Measurements from ENCODE around the gene SCUBE2.
A peak's percentile ranks its signal among the peaks of the same experiment; 100 is the strongest.

SCUBE2 gene

DNA sequence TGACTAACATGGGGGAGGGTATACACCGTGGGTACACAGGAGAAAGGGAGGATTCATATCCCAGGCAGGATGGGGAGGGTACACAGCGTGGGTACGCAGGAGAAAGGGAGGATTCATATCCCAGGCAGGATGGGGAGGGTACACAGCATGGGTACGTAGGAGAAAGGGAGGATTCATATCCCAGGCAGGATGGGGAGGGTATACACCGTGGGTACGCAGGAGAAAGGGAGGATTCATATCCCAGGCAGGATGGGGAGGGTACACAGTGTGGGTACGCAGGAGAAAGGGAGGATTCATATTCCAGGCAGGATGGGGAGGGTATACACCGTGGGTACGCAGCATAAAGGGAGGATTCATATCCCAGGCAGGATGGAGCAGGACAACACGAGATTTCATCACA is 51.0 kb downstream of the SCUBE2 start:
- H3K36me3 ChIP-seq (ENCODE audit: insufficient read depth, low read length): no peaks in the 10 kb centered on the region
- H3K4me1 ChIP-seq (ENCODE audit: insufficient read depth, low read length): peaks cover 7% of the 10 kb centered on the region
- WGBS: 94% methylated on average over 10 of the region's 10 CpGs
- H3K4me3 ChIP-seq (ENCODE audit: low read length): no peak overlapping the region
- no peaks in the 10 kb centered on the region for H3K9me3 ChIP-seq (ENCODE audit: insufficient read depth, low read depth, low read length)
- H3K27me3 ChIP-seq (ENCODE audit: insufficient read depth, low read length): no peaks in the 10 kb centered on the region
- no peak overlapping the region for H3K9ac ChIP-seq (ENCODE audit: low read depth, low read length)
- H3K27ac ChIP-seq (ENCODE audit: low read depth, low read length): no peak overlapping the region

DNA sequence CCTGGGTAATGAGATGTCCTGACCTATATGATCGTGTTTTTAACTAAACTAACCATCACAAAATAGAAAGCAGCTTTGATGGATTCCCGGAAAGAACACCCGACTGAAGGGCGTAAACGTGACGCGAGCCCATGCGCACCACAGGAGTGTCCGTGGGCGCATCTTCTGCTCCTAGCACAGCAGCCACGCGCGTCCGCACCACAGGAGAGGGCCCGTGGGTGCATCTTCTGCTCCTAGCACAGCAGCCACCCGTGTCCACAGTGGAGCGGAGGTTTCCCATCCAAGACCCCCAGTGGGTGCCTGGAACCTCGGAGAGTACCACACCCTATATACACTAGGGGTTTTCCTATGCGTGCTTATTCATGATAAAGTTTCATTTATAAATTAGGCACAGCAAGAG is 51.5 kb downstream of the SCUBE2 start:
- 95% methylated on average over 18 of the region's 19 CpGs for WGBS
- no peak overlapping the region for H3K9ac ChIP-seq (ENCODE audit: low read depth, low read length)
- no peaks in the 10 kb centered on the region for H3K36me3 ChIP-seq (ENCODE audit: insufficient read depth, low read length)
- H3K4me1 ChIP-seq (ENCODE audit: insufficient read depth, low read length): peaks cover 7% of the 10 kb centered on the region
- no peaks in the 10 kb centered on the region for H3K27me3 ChIP-seq (ENCODE audit: insufficient read depth, low read length)
- no peak overlapping the region for H3K4me3 ChIP-seq (ENCODE audit: low read length)
- no peak overlapping the region for H3K27ac ChIP-seq (ENCODE audit: low read depth, low read length)
- H3K9me3 ChIP-seq (ENCODE audit: insufficient read depth, low read depth, low read length): no peaks in the 10 kb centered on the region

DNA sequence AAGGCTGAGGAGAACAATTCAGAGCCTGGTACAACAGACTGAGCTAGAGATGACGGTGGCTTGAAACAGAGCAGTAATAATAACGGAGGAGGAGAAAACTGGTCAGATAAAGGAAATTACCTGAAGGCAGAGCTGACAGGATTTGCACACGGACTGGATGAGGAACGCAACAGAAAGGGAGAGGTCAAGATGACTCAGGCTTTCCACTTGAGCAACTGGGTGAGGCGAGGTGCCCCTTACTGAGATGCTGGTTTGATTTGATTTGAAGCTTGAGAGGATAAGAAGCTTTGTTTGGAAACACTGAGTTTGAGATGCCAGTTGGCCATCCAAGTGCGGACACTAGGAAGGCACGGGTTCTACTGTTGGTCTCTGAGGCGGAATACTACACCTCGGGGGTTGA is 52.2 kb downstream of the SCUBE2 start:
- no peaks in the 10 kb centered on the region for H3K9me3 ChIP-seq (ENCODE audit: insufficient read depth, low read depth, low read length)
- no peak overlapping the region for H3K27ac ChIP-seq (ENCODE audit: low read depth, low read length)
- H3K36me3 ChIP-seq (ENCODE audit: insufficient read depth, low read length): no peaks in the 10 kb centered on the region
- no peak overlapping the region for H3K4me3 ChIP-seq (ENCODE audit: low read length)
- H3K27me3 ChIP-seq (ENCODE audit: insufficient read depth, low read length): no peaks in the 10 kb centered on the region
- WGBS: 93% methylated on average over 9 of the region's 9 CpGs
- no peak overlapping the region for H3K9ac ChIP-seq (ENCODE audit: low read depth, low read length)
- peaks cover 7% of the 10 kb centered on the region for H3K4me1 ChIP-seq (ENCODE audit: insufficient read depth, low read length)

DNA sequence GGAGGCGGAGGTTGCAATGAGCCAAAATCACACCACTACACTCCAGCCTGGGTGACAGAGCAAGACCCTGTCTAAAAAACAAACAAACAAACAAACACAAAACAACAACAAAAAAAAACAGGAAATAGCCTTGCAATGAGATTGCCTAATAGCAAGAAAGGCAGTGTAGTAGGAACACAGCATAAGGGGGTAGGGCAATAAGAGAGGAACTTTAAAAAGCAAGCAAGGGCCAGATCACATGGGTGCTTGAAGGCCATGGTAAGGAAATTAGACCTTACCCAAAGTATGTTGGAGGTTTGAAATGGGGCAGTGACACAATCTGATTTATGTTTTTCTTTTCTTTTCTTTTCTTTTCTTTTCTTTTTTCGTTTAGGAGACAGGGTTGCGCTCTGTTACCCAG is 52.9 kb downstream of the SCUBE2 start:
- Histone ChIP-seq H3K9me3 (ENCODE audit: insufficient read depth, low read depth, low read length) (no peaks in the 10 kb centered on the region), H3K4me1 (ENCODE audit: insufficient read depth, low read length) (peaks cover 7% of the 10 kb centered on the region), H3K36me3 (ENCODE audit: insufficient read depth, low read length) (no peaks in the 10 kb centered on the region), H3K9ac (ENCODE audit: low read depth, low read length) (no peak overlapping the region), H3K4me3 (ENCODE audit: low read length) (no peak overlapping the region), H3K27ac (ENCODE audit: low read depth, low read length) (no peak overlapping the region), H3K27me3 (ENCODE audit: insufficient read depth, low read length) (no peaks in the 10 kb centered on the region)
- WGBS: 94% methylated on average over 3 of the region's 3 CpGs

DNA sequence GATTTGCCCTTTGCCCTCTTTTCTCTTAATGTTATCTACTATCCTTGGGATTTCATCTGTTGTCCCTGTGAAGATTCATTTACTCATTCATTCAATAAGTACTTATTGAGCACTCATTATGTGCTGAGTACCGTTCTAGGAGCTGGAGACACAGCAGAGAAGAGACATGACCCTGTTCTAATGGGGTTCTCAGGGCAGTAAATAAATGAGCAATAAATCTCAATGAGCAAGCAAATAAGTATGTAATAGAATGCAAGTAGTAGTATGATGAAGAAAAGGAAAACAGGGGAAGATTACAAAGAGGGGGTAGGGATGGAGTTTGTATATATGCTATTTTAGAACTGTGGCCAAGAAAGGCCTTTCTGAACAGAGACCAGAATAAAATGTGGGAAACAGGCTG is 53.4 kb downstream of the SCUBE2 start:
- WGBS: 91% methylated on average over 1 of the region's 1 CpG
- Histone ChIP-seq H3K36me3 (ENCODE audit: insufficient read depth, low read length) (no peaks in the 10 kb centered on the region), H3K4me1 (ENCODE audit: insufficient read depth, low read length) (peaks cover 7% of the 10 kb centered on the region), H3K9me3 (ENCODE audit: insufficient read depth, low read depth, low read length) (no peaks in the 10 kb centered on the region), H3K4me3 (ENCODE audit: low read length) (no peak overlapping the region), H3K27me3 (ENCODE audit: insufficient read depth, low read length) (no peaks in the 10 kb centered on the region), H3K27ac (ENCODE audit: low read depth, low read length) (no peak overlapping the region), H3K9ac (ENCODE audit: low read depth, low read length) (no peak overlapping the region)

DNA sequence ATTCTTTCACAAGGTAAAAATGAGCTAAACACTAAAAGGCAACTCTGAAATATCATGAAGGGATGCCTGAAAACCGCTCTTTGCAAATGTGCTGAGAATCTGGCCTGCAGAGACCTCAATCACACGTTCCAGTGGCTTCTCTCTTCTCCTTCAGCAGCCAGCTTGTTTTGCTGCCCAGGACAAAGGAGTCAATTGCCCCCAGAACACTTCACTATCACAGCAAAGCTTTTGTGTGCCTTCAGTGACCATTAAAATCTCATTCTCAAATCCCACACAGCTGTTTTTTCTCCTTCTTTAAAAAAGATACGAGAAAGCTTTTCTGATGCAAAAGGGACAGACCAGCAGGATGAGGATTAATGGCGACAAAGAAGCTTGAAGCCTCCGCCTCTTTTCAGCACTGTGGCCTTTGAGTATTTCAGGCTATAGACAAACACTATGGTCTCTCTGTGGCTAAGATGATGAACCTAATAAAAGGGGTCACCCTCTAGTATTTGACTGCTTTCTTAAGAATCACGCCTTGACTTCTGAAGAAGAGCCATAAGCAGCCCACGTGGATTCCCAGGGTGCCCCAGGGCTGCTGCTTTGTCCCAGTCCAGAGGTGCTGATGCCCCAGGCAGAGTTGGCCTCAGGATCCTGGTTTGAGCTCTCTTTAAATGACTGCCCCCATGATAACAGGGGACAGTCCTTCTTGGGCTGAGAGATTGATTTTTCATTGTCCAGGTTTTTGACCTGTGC is 54.2 kb downstream of the SCUBE2 start:
- 43% methylated on average over 7 of the region's 7 CpGs for WGBS
- Histone ChIP-seq H3K4me1 (ENCODE audit: insufficient read depth, low read length) (peaks cover 7% of the 10 kb centered on the region), H3K27ac (ENCODE audit: low read depth, low read length) (peak overlapping the region; percentile 70; the same call in 1 of the 2 replicates), H3K36me3 (ENCODE audit: insufficient read depth, low read length) (no peaks in the 10 kb centered on the region), H3K4me3 (ENCODE audit: low read length) (no peak overlapping the region), H3K27me3 (ENCODE audit: insufficient read depth, low read length) (no peaks in the 10 kb centered on the region), H3K9ac (ENCODE audit: low read depth, low read length) (no peak overlapping the region), H3K9me3 (ENCODE audit: insufficient read depth, low read depth, low read length) (no peaks in the 10 kb centered on the region)

DNA sequence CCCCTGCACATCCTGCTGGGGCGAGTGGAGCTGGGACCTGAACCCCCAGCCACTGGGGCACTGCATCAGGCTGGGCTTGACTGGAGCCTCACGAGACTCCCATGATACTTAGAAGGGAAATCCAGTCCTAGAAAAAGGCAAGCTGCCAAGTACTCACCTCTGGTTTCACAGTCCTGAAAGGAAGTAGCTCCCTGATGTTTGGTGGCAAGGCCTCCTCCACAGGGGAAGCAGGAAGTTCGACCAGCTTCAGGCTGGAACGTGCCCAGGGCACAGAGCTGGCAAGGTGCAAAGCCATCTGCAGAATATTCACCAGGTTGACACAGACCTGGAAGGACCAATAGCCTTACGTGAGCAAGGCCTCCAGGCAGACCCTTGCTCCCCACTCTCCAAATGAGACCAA is 60.8 kb downstream of the SCUBE2 start:
- Histone ChIP-seq H3K4me3 (ENCODE audit: low read length) (no peak overlapping the region), H3K27ac (ENCODE audit: low read depth, low read length) (no peak overlapping the region), H3K4me1 (ENCODE audit: insufficient read depth, low read length) (no peaks in the 10 kb centered on the region), H3K9me3 (ENCODE audit: insufficient read depth, low read depth, low read length) (no peaks in the 10 kb centered on the region), H3K27me3 (ENCODE audit: insufficient read depth, low read length) (no peaks in the 10 kb centered on the region), H3K9ac (ENCODE audit: low read depth, low read length) (no peak overlapping the region), H3K36me3 (ENCODE audit: insufficient read depth, low read length) (no peaks in the 10 kb centered on the region)
- WGBS: 80% methylated on average over 5 of the region's 5 CpGs

DNA sequence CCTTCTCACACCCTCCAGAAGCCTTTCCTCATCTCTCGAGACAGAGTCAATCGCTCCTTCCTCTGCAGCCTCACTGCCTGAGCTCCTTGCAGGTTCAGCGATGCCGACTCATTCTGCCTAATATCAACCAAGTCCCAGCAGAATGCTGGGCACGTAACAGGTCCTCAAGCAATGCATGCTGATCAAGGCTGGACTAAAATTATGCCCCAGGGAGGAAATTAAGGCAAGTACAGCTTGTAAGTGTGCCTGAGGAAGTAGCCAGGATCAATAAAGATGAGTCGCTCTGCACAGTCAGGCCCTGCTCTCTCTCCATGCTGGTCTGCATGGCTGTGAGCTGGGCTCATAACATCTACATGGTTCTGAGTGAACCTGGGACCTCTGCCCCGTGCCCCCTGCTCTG is 62.0 kb downstream of the SCUBE2 start:
- no peak overlapping the region for H3K9ac ChIP-seq (ENCODE audit: low read depth, low read length)
- H3K27me3 ChIP-seq (ENCODE audit: insufficient read depth, low read length): no peaks in the 10 kb centered on the region
- no peaks in the 10 kb centered on the region for H3K36me3 ChIP-seq (ENCODE audit: insufficient read depth, low read length)
- 93% methylated on average over 7 of the region's 7 CpGs for WGBS
- no peaks in the 10 kb centered on the region for H3K4me1 ChIP-seq (ENCODE audit: insufficient read depth, low read length)
- H3K9me3 ChIP-seq (ENCODE audit: insufficient read depth, low read depth, low read length): no peaks in the 10 kb centered on the region
- no peak overlapping the region for H3K4me3 ChIP-seq (ENCODE audit: low read length)
- H3K27ac ChIP-seq (ENCODE audit: low read depth, low read length): no peak overlapping the region

DNA sequence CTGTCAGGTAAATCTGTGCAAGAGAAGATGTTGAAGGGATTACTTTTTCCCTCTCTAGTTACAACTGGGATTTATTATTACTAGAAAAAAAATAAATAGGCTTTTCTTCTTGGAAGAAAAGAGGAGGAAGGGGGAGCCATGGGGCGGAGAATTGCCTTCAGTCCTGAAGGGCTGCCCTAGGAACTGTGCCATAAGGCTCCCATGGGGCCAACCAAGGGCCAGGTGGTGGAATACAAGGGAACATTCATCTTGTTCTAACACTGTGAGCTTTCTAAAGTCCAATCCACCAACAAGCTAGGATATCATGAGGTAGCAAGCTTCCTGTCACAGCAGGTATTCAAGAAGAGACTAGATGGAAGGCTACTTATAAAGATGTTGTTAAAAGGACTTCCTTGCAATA is 62.8 kb downstream of the SCUBE2 start:
- no peak overlapping the region for H3K27ac ChIP-seq (ENCODE audit: low read depth, low read length)
- no peak overlapping the region for H3K9ac ChIP-seq (ENCODE audit: low read depth, low read length)
- no peaks in the 10 kb centered on the region for H3K36me3 ChIP-seq (ENCODE audit: insufficient read depth, low read length)
- H3K4me3 ChIP-seq (ENCODE audit: low read length): no peak overlapping the region
- no peaks in the 10 kb centered on the region for H3K9me3 ChIP-seq (ENCODE audit: insufficient read depth, low read depth, low read length)
- whole genome bisulfite sequencing: 95% methylated on average over 1 of the region's 1 CpG
- no peaks in the 10 kb centered on the region for H3K27me3 ChIP-seq (ENCODE audit: insufficient read depth, low read length)
- H3K4me1 ChIP-seq (ENCODE audit: insufficient read depth, low read length): no peaks in the 10 kb centered on the region

DNA sequence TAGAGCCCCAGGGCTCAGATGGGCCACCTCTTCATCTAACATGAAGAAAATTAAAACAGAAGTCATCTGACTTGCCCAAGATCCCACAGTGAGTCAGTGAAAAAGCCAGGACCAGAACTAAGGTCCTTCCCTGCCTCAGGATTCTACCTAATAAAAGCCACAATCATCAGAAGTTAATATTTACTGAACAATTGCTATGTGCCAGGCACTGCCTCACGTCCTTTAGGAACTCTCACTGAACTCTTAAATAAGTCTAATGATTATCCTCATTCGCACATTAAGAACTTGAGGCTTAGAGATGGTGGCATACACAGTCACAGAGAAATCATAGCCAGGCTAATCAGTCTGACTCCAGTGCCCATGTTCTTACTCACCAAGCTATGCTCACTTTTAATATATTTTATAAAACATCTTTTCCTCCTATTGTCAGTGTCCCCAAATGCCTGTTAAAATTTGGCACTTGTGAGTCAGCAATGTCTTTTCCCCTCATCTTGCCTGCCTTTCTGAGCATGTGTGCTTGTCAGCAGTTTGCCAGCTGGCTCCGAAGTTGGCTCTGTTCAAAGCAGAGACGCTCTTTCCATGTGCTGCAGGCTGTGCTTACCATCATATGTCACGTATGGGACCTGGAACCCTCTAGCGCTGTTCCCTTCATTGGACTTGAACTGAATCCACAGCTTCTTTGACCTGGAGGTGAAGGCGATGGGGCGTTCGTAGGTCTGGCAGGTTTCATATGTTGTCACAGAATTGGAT is 66.1 kb downstream of the SCUBE2 start:
- no peaks in the 10 kb centered on the region for H3K27me3 ChIP-seq (ENCODE audit: insufficient read depth, low read length)
- no peak overlapping the region for H3K9ac ChIP-seq (ENCODE audit: low read depth, low read length)
- no peaks in the 10 kb centered on the region for H3K9me3 ChIP-seq (ENCODE audit: insufficient read depth, low read depth, low read length)
- no peak overlapping the region for H3K4me3 ChIP-seq (ENCODE audit: low read length)
- no peaks in the 10 kb centered on the region for H3K36me3 ChIP-seq (ENCODE audit: insufficient read depth, low read length)
- 91% methylated on average over 9 of the region's 9 CpGs for WGBS
- H3K27ac ChIP-seq (ENCODE audit: low read depth, low read length): no peak overlapping the region
- 0 out of 2 replicates have a peak, but pooled peaks cover 5% of the 10 kb centered on the region for H3K4me1 ChIP-seq (ENCODE audit: insufficient read depth, low read length)

DNA sequence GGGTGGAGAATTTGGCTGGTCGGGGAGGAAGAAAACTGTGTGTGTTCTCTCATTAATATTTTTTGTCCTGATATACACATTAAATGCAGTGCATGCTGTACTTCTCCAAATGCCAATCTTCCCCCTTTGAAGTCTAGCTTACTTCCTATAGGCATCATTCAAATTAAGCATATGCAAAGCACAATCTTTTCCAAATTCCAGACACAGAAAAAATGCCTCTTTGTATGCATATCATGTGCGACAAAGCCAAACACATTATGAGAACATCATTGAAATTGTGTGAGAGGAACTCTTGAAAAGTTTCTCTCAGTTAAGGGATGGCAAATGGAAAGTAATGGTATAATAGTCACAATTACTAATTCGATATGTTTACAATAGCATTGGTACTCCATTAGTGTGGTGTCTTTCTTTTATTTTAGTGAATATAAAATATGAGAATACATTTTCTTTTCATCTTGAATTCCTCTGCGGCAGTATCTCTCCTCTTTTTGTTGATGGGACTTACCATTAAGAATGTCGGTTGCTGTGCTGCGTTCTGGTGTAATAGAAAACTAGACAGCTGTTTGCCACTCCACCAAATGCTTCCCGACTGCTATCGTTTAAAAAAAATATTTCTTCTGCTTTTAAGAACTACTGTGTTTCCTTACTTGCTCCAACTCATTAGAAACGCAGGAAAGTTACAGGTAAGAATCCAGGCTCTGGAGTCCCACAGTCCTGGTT is 68.3 kb downstream of the SCUBE2 start:
- H3K36me3 ChIP-seq (ENCODE audit: insufficient read depth, low read length): no peaks in the 10 kb centered on the region
- H3K9me3 ChIP-seq (ENCODE audit: insufficient read depth, low read depth, low read length): no peaks in the 10 kb centered on the region
- 96% methylated on average over 7 of the region's 9 CpGs for WGBS
- H3K4me1 ChIP-seq (ENCODE audit: insufficient read depth, low read length): 0 out of 2 replicates have a peak, but pooled peaks cover 5% of the 10 kb centered on the region
- H3K4me3 ChIP-seq (ENCODE audit: low read length): no peak overlapping the region
- no peak overlapping the region for H3K27ac ChIP-seq (ENCODE audit: low read depth, low read length)
- no peak overlapping the region for H3K9ac ChIP-seq (ENCODE audit: low read depth, low read length)
- H3K27me3 ChIP-seq (ENCODE audit: insufficient read depth, low read length): no peaks in the 10 kb centered on the region

Measured in HUES64 (cell line).